ENCODE results near the gene CBFB.
A peak's percentile ranks its signal among the peaks of the same experiment; 100 is the strongest.

CBFB gene

DNA sequence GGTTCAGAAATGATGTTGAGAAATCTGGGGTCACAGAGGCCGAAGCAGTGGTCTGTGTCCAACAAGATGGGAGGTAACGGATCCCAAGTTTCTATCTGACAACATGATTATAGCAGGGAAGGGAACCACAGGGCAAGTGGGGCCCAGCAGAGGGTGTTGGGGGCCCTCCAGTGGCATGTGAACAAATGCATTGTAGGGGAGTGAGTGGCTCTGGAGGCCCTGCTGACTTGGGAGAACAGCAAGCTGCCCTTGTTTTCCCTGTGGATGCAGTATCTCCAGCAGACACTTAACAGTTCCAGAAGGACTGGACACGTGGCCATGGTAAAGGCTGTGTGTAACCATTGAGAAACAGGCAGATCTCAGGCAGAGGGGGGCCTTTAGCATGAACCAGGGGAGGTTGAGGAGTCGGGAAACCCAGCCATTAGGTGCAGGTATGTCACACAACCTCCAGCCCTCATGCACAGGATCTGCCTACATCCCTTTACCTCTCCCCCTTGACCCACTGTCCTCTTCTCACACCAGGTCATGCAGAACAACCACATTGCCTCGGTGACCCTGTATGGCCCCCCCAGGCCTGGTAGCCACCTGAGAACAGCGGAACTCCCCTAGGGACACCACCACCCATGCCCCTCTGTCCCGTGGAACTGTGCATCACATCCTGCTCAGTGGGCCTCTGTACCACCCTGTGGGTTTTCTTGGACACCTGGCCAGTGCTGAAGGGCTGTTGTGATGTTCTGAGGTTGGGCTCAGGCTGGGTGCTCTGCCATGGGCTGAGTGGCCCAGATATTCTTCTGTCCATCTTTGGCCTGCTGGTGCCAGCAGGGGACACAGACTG, 117.8 kb downstream of the CBFB start:
- H3K27ac Mint-ChIP-seq: no peak overlapping the region
- peaks cover 7% of the 10 kb centered on the region for H3K4me1 Mint-ChIP-seq
- H3K27me3 Mint-ChIP-seq: peaks cover 28% of the 10 kb centered on the region
- no peaks in the 10 kb centered on the region for H3K9me3 Mint-ChIP-seq
- no peak overlapping the region for H3K4me3 Mint-ChIP-seq
- no peak for ATAC-seq
- peaks cover 74% of the 10 kb centered on the region for H3K36me3 Mint-ChIP-seq

DNA sequence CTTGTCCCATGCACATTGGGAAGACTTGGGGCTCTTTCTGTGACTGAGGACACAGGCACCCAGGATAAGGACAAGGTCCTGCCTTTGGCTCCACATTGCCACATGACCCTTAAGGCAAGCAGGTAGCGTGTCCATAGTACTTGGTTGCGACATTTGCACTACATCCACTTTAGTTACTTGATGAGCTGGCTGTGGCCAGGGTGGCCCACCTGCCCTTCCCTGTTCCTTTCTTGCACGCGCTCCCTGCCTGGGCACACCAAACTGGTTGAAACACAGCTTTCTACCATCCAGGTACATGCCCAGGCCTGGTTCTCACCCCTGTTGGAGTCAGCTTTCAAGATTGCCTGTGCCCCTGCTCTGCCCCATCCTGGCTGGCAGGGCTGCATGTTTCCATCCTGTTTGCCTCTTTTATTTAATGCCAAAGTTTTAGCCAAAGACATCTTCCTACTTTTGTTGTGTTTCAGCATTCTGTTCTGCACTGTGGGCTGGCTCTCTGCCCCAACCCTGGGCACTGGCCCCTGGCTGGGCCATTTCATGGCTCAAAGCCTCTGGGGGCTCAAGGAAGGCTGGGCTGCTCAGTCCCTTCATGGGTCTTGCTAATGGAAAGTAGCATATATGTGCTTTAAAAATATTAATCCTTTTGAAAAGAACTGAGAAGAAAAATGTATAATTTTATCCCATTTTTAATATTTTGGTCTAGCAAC, 118.6 kb downstream of the CBFB start:
- H3K4me3 Mint-ChIP-seq: no peak overlapping the region
- no peak for ATAC-seq
- peaks cover 65% of the 10 kb centered on the region for H3K36me3 Mint-ChIP-seq
- H3K27ac Mint-ChIP-seq: no peak overlapping the region
- H3K27me3 Mint-ChIP-seq: peaks cover 29% of the 10 kb centered on the region
- no peaks in the 10 kb centered on the region for H3K9me3 Mint-ChIP-seq
- peaks cover 8% of the 10 kb centered on the region for H3K4me1 Mint-ChIP-seq

DNA sequence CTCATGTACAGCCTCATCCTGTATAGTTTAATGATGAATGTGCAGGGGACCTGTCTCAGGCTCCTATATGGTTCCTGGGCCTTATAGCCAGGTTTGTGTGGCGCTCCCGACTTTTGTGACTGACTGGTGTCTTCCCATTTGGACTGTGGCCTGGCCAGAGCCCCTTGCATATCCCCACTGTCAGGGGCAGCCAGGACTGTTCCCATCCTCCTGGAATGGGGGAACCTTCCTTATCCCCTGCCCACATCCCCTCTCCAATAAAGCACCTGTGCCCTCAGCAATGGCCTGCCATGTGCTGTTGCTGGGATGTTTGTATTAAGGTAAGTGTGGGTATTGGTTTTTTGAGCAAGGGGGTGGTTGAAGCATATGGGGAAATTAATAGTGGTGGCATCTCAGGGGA, 119.3 kb downstream of the CBFB start:
- Mint-ChIP-seq H3K4me3 (no peak overlapping the region), H3K27me3 (peaks cover 29% of the 10 kb centered on the region), H3K36me3 (peaks cover 59% of the 10 kb centered on the region), H3K4me1 (peaks cover 14% of the 10 kb centered on the region), H3K27ac (no peak overlapping the region), H3K9me3 (no peaks in the 10 kb centered on the region)
- no peak for ATAC-seq

DNA sequence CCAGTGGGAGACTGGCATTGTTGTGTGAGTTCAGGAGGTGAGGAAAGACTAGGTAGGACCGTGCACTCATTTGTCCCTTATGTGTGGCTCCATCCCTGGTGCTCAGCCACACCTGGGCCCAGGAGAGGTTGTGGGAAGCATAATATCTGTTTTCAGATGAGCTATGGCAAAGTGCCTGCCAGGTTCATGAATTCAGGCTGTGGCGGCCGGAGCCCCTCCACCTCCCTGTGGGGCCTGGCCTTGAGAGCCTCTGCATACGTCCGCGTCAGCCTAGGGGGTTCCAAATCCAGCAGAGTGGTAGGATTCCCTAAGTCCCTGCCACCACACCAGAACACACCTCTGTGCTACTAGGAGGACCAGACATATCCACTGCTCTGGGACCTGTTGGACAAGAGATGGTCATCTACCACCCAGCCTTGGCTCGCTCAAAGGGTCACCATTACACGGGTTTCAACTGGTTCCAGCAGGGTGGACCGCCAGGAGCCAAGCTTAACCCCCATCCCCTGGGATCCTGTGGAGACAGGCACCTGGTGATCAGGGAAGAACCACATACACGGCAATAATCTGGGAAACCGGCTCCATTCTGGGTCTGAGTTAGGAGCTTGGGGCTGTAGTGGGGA, 119.8 kb downstream of the CBFB start:
- Mint-ChIP-seq H3K36me3 (peaks cover 54% of the 10 kb centered on the region), H3K4me1 (peaks cover 20% of the 10 kb centered on the region), H3K27ac (no peak overlapping the region), H3K4me3 (peak overlapping the region; percentile 17), H3K27me3 (peaks cover 29% of the 10 kb centered on the region), H3K9me3 (no peaks in the 10 kb centered on the region)
- ATAC-seq: no peak

DNA sequence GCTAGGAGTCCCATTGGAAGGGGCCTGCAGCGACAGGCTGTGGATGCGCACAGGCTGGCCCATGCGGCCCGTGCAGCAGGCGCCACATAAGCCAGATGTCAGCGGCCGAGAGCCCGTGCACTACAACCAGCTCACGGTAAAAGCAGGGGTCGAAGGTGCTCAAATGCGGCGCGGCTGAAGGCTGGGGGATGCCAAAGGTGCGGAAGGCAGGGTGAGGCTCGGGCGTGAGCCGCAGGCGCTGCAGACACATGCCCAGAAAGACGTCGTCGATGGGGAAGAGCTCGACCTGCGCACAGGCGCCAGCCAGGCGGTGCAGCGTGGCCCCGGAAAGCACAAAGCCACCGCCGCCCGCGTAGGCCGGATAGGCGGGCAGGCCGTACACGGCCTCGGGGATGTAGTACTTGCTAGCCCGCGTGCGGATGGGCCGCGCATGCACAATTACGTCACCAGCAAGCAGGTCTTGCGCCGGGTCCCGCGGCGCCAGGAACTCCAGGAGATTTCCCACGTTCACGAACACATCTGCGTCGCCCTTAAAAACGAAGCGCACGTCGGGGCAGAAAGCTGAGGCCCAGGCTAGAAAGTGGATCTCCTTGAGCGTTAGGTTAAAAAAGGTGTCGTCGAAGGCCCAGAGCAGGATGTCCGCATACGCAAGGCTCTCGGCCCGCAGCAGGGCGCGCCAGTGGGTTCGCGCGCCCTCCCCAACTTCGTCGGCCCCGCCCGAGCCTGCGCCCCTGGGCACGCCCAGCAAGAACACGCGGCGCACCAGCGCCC, 120.5 kb downstream of the CBFB start:
- peak overlapping the region; percentile 17 for H3K4me3 Mint-ChIP-seq
- peaks cover 23% of the 10 kb centered on the region for H3K4me1 Mint-ChIP-seq
- no peak overlapping the region for H3K27ac Mint-ChIP-seq
- no peak for ATAC-seq
- H3K9me3 Mint-ChIP-seq: no peaks in the 10 kb centered on the region
- peaks cover 29% of the 10 kb centered on the region for H3K27me3 Mint-ChIP-seq
- peaks cover 51% of the 10 kb centered on the region for H3K36me3 Mint-ChIP-seq

DNA sequence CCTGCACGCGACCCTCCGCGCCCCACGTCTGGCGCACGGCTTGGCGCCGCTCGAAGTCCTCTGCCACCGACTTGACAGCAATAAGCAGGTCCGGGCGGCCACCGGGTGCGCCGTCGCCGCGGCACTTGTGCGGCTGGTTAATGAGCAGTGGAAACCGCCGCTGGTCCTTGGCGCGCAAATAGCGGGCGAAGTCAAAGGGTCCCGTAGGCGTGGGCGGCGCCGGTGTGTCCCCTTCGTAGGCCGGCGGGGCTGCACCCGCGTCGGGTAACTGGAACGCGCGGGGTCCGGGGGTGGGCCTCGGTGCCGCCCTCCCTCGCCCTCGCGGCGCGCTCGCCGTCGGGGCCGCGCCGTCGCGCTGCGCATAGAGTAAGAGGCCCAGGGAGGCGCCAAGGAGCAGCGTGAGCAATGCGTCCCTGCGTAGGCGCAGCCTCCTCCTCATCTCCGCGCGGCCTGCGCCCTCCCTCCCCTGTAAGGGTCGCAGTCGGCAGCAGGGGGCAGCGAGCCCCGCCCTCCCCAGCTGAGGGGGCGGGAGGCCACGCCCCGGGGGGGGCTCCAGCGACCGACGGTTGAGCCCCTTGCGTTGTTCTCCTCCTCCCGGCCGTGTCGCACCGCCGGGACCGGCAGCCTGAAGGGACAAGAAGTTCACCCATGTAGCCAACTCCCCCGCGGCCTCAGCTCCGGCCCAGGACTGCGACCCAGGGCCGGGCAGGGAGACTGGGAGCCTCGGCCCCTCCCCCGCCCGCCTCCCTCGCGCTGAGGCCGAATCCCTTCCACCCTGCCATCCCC, 121.3 kb downstream of the CBFB start:
- Mint-ChIP-seq H3K36me3 (peaks cover 43% of the 10 kb centered on the region), H3K4me3 (peak overlapping the region; percentile 76), H3K27ac (peak overlapping the region; percentile 30), H3K9me3 (no peaks in the 10 kb centered on the region), H3K27me3 (peaks cover 29% of the 10 kb centered on the region), H3K4me1 (peaks cover 26% of the 10 kb centered on the region)
- ATAC-seq: peak; percentile 49
